PFSK-1 (cell line): ENCODE data around the gene TRIM44.

ENCODE experiments used
- FOXP2 ChIP-seq: optimal IDR thresholded peaks from 2 replicates; pipeline ENCODE3; 2011; ENCODE audit warnings: borderline replicate concordance, control low read depth, inconsistent platforms; ENCODE audit not compliant: insufficient read depth; ENCODE audit errors: extremely low read length, extremely low read depth
- POLR2AphosphoS5 ChIP-seq: IDR thresholded peaks from 2 replicates; pipeline ENCODE4 v1.6.1; 2012; ENCODE audit warnings: low read depth, mild to moderate bottlenecking, control low read depth, low read length, moderate library complexity
- REST ChIP-seq, 2 experiments: IDR thresholded peaks; 2 replicates each; pipeline versions ENCODE4 v1.6.1 to v1.8.0; 2011 to 2012; ENCODE audit warnings: low read depth in 2 of 2, low read length in 2 of 2, control low read depth in 1 of 2, inconsistent platforms in 1 of 2, mild to moderate bottlenecking in 1 of 2, moderate library complexity in 1 of 2; ENCODE audit not compliant: insufficient read depth in 1 of 2
- SIN3A ChIP-seq: IDR thresholded peaks from 2 replicates; pipeline ENCODE4 v1.6.1; 2012; ENCODE audit warnings: mild to moderate bottlenecking, low read length, moderate library complexity, borderline replicate concordance; ENCODE audit not compliant: insufficient read depth
- TAF1 ChIP-seq: IDR thresholded peaks from 2 replicates; pipeline ENCODE4 v1.6.1; 2012; ENCODE audit warnings: low read length, control low read depth, borderline replicate concordance; ENCODE audit not compliant: insufficient read depth

Gene TRIM44

GRCh38 chr11:35650467-35650866 is 12.1 kb upstream of the TRIM44 start:
- TF ChIP-seq FOXP2, result no peak
- TF ChIP-seq REST (IDR thresholded peaks at IDR 0.05; ENCODE audit: insufficient read depth in 1 of 2, low read depth in 2 of 2, low read length in 2 of 2), result no peak
- TF ChIP-seq POLR2AphosphoS5, result no peak
- no peak for TF ChIP-seq TAF1
- TF ChIP-seq SIN3A, result no peak

GRCh38 chr11:35651263-35651662 is 11.3 kb upstream of the TRIM44 start:
- TF ChIP-seq REST (IDR thresholded peaks at IDR 0.05; ENCODE audit: insufficient read depth in 1 of 2, low read depth in 2 of 2, low read length in 2 of 2) (no peak), SIN3A (no peak), FOXP2 (no peak), TAF1 (no peak), POLR2AphosphoS5 (no peak)

- TF ChIP-seq FOXP2 (no peak), TAF1 (no peak), POLR2AphosphoS5 (no peak), SIN3A (no peak), REST (IDR thresholded peaks at IDR 0.05; ENCODE audit: insufficient read depth in 1 of 2, low read depth in 2 of 2, low read length in 2 of 2) (no peak)
Measured at GRCh38 chr11:35654711-35655110, 7.9 kb upstream of the TRIM44 start.

GRCh38 chr11:35655254-35655653 is 7.3 kb upstream of the TRIM44 start:
- no peak for TF ChIP-seq TAF1

GRCh38 chr11:35655856-35656255 is 6.7 kb upstream of the TRIM44 start:
- TF ChIP-seq TAF1 (no peak), REST (IDR thresholded peaks at IDR 0.05; ENCODE audit: insufficient read depth in 1 of 2, low read depth in 2 of 2, low read length in 2 of 2) (no peak), POLR2AphosphoS5 (no peak)
